ENCODE measurements around the gene HOXC6.

- TF ChIP-seq POLR2AphosphoS5 (IDR thresholded peaks at IDR 0.05; ENCODE audit: low read depth, low read length) = no peak
- no peak for TF ChIP-seq POU5F1 (IDR thresholded peaks at IDR 0.05; ENCODE audit: low read depth, low read length)
- TF ChIP-seq GABPA (IDR thresholded peaks at IDR 0.05; ENCODE audit: borderline replicate concordance, insufficient read depth, low read length) = peak; percentile 34; the same call in 1 of the 2 replicates
- TF ChIP-seq ATF2 (IDR thresholded peaks at IDR 0.05; ENCODE audit: low read length) = no peak
- no peak for TF ChIP-seq BRCA1 (IDR thresholded peaks at IDR 0.05; ENCODE audit: low read depth, low read length)
- no peak for TF ChIP-seq HDAC6 (IDR thresholded peaks at IDR 0.05; ENCODE audit: low read depth, low read length)
- peak; percentile 100 for TF ChIP-seq EZH2 (IDR thresholded peaks at IDR 0.05; ENCODE audit: low read depth, low read length, severe bottlenecking)
- no peak for TF ChIP-seq MAX (IDR thresholded peaks at IDR 0.05)
- no peak for TF ChIP-seq CREB1 (IDR thresholded peaks at IDR 0.05)
Measured at GRCh38 chr12:54047160-54047963, 19.1 kb downstream of the HOXC6 start.

Measured in H1 (cell line).